HG02588 (cell line): Measurements from ENCODE around the gene PRKCA.
"Not testable (repeated sequence)": the region's sequence is repeated elsewhere in the genome, so short reads cannot be mapped to it uniquely, and the experiment has no call there.

ENCODE experiments used
- ATAC-seq: cut with Tn5 transposase; IDR thresholded peaks from one replicate; pipeline ENCODE4 v1.9.1; 2021; ENCODE audit warnings: mild to moderate bottlenecking, moderate library complexity; ENCODE audit not compliant: unreplicated experiment

PRKCA gene

DNA sequence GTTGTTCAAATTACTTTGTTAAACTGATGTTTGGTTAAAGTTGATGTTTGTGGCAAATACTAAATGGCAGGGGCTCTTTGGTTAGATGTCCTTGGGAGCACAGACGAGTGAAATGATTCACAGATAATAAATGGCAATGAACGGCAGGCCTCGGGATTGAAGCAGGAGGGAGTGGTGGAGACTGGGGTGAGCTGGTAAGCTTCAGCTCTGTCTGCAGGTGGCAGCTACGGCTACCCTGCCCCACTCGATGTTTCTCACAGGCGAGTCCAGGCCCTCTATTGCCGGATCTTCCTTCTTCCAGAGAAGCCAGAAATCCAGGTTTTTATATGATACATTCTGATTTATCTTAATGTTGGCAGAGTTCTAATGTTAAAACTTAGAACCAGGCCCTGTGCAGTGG is 387.8 kb downstream of the PRKCA start:
- no peak for ATAC-seq

DNA sequence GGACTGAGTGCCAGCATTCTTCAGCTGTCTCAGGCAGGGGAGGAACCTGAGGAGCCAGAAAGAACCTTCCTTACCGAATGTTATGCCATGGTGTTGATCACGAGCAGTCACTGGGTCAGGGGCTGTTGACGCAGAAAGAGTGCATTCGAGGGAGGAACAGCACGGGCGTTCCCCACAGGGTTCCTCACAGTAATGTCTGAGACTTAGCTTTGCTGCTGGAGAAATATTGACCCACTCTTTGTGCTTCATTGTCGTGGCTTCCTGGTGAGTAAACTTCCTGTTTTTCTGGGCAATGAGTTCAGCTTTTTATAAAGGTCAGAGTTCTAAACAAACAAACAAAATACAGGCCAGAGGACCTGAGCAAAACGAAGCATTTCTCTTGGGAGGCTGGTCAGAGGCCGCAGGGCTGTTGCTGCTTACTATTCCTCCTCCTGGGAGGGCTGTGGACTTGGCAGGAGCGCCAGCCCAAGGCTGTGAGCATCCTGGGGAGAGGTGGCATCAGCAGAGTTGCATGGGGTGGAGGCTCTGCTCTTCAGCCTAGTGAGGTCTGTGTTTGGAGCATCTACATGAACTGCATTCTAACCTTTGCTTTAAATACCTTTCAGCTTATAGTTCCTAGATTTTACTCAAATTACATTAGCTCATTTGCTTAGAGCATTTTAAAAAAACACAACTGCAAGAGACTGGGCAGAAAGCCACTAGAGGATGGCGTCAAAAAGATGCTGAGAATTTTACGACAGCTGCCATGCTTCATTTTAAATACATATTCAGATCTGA is 389.4 kb downstream of the PRKCA start:
- ATAC-seq = no peak

DNA sequence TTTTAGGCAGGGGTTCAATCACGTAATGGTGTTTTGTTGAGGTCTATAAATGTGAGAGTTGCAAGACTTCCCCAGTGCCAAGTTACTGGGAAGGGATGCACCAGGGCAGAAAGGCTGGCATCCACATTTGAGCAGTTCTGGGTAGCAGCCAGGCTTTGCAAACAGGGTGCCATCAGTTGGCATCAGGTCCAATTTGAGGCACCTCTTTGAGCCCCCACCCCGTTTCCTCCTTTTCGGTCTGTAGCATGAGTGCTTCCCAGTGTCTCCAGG is 389.9 kb downstream of the PRKCA start:
- no peak for ATAC-seq

DNA sequence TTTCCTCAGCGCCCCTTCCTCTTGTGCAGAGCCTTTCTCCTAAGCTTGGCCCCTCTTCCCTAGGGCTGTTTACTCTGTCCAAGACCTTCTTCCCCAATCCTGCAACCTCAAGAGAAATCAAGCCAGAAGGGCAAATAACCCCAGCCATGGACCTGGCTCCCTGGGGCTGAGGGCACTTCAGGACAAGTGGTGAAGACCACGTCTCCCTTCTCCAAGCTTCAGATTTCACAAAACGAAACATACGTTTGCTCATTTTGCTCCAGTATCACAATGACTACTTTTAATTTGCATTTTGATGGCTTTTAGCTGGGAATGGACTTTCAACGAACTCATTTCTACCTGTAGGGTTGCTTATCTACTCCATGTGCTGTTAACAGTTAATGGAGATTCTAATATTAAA is 392.7 kb downstream of the PRKCA start:
- no peak for ATAC-seq

DNA sequence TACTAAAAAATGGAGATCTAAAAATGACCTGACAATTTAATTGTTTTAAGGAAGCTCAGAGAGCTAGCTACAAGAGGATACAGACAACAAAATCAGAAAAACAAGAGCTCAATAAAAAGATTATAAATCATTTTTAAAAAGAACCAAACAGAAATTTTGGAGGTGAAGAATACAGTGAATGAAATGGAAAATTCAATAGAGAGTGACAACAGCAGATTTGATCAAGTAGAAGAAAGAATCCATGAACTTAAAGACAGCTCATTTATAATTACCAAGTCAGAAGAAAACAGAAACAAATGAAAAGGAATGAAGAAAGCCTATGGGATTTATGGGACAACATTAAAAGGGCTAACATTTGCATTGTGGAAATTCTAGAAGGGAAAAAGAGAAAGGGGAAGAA is 395.9 kb downstream of the PRKCA start:
- no peak for ATAC-seq

DNA sequence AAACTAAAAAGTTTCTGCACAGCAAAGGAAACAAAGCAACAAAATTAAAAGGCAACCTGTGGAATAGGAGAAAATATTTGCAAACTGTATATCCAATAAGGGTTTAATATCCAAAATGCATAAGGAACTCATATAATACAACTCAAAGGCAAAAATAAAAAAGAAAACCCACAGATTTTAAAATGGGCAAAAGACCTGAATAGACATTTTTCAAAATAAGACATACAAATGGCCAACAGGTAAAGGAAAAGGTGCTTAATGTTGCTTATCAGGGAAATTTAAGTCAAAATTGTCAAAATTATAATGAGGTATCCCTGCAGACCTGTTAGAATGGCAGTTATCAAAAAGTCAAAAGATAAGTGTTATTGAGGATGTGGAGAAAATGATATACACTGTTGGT is 399.0 kb downstream of the PRKCA start:
- no peak for ATAC-seq

DNA sequence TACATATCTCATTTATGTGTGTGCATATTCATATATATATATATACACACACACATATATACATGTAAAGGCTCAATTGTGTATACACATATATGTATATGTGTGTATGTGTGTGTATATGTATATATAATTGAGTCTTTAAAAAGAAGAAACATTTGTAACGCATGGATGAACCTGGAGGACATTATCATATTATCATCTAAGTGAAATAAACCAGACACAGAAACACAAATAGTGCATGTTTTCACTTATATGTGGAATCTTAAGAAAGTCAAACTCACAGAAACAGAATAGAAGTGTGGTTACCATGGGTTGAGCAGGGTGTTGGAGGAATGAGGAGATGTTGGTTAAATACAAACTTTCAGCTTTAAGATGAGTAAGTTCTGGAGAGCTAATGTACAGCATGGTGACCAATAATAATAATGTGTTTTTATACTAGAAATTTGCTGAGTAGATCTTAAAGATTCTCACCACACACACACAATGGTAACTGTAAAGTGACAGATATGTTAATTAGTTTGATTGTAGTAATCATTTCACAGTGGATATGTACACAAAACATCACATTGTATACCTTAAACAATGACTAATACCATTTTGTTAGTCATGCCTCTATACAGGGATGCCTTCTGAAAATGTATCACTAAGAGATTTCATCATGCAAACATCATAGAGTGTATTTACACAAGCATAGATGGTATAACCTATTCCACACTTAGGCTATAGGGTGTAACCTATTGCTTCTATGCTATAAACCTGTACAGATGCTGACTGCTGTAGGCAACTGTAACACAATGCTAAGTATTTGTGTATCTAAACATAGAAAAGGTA is 399.9 kb downstream of the PRKCA start:
- no peak for ATAC-seq

DNA sequence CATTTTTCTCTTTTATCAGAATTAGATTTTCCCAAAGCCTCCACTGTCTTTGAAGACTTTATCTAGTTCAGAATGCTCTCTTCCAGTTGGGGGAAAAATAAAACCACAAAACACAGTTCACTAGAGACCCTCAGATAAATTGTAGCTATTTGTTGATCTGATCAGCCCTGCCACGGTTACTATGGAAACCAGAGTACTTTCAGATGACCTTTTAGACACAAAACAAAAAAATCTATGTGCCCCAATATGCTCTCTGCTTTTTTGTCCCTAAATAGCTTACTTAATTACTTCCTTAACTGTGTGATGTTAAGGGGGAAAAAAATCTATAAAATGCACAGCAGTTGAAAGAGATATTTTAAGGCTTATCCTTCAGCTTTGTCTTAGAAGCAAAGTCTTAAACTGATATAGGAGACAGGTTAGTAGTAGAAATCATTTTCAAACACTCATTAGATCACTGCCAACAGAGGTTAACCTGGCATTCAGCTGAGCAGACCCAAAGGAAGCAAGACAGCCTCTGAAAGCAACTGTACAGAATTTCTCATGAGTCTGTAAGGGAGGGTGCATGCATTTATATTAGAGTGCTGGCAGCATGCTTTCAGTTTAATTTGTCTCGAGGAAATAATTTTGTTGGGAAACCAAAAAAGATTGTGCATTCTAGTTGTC is 402.6 kb downstream of the PRKCA start:
- no peak for ATAC-seq

DNA sequence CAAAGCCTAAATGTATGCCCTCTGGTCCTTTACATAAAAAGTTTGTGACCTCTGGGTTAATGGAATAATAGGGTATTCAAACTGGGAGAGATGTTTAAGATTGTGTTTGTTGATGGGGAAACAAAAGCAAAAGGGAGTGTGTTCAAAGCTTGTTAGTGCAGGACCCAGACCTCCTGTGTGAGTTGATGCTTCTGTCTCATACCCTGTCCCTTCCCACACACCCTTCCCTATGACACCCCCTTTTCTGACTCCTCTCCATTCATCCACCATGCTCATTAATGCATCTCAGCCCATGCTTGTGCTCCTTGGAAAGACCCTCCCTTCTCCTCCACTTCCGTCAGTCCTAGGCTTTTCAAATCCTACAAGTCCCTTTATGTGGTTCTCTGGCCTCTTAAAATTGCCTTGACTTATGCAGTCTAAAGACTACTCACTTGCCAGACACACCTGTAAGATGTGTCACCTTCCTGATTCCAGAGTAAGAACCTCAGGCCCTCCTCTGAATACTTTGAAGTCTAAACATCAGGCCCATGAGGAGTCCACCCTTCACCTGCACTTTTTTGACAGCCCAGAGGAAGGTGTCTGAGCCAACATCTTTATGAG is 404.5 kb downstream of the PRKCA start:
- no peak for ATAC-seq

DNA sequence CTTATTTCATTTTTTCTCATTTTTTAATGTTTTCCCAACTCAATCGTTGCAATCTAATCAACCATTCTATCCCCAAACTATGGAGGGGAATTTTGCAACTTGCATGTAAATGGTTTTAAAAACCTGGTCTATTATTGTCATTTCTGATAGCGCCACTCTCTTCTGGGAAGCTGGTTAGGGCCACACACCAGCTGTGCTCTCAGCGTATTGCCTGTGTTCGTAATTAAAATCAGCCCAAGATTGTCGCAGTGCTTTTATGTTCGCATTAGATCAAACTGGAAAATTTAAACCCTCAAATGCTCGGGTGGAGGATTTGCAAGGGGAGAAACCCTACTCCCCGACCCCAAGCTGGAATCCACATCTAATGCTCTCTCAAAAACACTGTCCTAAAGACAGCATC is 409.0 kb downstream of the PRKCA start:
- ATAC-seq = no peak

DNA sequence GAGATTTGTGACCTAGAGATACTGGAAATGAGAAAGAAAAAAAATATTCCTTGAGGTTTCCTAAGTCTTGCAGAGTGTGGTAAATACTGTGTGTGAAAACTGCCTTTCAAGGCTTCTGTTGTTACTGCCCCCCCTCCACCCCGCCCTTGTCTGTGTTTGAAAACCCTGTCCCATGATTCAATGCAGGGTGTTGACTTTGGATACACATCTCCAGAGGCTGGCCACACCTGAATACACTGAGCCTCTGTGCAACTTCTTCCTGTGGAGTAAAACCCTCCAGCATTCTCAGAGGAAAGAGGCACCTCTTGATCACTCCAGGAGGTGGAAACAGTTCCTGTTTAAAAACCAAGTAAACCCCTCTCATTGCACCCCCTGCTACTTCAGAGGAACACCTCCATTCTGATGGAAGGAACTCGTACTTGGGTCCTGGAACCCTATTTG is 409.5 kb downstream of the PRKCA start:
- ATAC-seq = no peak

DNA sequence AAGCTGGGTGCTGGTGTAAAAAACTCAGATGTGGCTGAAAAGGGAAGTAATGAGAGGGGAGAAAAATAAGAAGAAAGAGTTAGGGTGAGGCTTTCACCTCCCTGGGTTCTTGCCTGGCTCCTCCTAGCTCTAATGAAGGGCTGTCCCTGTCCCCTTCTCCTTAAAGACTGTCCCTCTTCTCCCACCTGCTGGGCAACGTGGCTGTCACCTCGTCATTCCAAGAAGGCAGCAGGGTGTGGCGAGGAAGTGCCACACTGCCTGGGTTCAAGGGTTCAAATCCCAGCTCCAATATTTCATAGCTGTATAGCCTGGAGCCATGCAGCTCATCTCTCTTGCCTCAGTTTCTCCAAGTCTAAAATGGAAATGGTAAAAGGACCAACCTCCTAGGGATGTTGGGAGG is 410.0 kb downstream of the PRKCA start:
- ATAC-seq = no peak

DNA sequence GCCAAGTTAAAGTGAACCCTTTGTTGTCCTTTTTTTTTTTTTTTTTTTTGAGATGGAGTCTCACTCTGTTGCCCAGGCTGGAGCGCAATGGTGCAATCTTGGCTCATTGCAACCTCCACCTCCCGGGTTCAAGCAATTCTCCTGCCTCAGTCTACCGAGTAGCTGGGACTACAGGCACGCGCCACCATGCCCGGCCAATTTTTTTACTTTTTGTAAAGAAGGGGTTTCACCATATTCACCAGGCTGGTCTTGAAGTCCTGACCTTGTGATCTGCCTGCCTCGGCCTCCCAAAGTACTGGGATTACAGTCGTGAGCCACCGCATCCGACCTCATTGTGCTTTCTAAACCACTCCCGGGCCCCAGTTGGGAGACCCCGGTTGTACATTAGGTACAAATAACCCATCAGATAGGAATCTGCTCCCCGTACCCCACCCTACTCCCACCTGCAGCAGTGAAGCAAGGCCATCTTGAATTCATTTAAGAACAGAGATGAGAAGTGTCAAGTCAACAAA is 410.7 kb downstream of the PRKCA start:
- not testable (repeated sequence) for ATAC-seq

DNA sequence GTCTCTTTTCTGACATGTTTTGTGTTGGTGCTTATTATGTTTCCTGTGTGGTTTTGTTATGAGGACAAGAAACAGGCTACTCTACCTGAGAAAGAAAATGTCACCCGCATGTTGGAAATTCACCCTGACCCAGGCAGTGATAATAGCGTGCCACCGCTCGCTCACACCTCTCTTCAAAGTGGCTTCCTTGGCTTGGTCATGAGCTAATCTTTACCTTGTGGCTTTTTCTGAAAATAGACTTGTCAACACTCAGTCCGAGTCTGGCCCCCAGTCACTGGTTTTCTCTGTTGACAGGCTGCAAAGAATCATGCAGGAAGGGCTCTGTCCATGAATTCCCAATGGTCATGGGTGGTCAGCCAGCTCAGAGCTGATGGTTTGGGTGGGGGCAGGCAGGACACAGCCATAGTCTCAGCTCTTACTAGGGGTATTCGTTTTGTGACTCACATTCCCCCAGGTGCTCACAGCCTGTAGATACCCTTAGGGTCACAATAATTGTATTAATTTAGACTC is 411.2 kb downstream of the PRKCA start:
- peak; percentile 64 for ATAC-seq

DNA sequence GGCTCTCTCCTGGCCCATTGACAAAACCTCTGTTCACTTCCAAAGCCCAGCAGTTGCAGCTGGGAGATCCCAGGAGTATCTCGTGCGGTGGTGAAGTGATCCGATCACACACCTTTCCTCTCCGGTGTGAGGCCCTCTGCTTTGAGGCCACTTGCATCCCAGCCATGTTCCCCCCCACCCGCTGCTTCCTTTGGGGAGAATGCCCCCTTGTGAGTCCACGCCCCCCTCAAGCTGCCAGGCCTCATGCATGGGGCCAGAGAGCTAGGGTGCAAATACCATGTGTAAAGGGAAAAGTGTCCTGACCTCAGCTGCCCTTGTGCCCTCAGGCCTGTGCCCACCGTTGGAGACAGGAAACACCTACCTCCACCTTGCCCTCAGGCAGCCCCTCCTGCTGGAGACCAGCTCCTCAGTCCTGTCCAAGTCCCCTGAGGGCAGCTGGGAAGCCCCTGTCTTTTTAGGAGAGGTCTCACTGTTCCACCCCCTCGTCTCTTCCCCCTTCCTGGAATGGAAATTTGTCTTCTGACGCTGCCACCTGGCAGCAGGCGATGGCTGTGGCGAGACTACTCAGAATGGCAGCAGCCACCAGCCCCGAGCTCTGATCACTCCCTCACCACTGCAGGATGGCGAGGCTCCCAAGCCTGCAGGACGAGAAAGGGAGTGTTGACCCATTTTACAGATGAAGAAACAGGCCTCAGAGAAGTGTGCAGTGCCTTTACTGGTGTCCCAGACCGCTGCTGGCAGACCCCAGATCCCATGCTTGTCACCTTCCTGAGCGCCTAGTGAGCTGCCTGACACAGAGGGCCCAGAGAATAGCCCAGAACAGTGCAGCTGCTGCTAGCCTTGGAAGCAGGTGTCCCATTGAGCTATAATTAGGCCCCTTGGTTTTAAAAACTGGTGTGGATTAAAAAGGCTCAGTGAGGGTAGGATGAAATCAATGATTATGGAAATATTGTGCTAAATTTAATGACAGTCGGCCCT is 411.9 kb downstream of the PRKCA start:
- no peak for ATAC-seq

DNA sequence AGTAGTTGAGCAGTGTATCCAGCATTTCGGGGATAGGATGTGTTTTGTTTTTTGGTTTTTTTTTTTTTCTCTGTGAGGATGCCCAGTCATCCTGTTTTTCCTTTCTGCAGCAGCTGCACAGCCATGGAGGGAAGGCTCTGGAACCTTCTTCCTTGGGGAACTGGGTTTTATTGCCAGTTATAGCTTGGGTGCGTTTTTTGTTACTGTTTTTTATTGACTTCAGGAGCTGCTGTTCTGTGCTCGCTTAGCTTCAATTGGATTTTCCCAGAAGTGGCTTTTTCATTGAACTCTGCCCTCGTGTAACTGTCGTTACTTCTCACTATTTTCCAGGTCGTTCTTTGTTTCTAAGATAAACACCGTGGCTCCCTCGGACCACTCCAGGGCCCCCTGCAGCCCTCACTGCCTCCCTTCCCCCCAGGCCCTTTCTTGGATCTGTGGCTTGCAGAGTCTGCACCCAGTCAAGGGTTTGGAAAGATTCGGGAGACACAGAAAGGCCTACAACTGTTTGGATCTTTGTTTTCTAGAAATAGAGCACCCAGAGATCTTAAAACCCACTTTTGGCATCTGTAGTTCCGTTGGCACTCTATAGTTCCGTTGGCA is 412.8 kb downstream of the PRKCA start:
- ATAC-seq = no peak

DNA sequence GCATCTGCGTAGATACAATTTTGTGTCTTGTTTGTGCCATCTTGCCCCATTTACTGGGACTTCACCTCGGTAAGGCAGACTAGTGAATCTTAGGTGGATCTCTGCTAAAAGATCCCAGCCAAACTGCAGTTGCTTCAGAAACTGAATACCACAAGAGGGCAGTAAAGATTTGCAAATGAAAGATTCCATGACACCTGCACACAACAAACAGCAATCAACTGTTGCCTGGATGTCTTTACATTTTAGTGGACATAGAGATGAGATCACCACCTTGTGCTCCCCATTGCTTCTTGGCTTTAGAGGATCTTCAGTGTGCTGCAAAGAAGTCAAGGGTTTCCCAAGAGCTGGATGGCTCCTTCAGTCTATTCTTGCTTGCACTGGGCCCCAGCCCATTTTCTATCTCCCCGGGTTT is 413.3 kb downstream of the PRKCA start:
- no peak for ATAC-seq

DNA sequence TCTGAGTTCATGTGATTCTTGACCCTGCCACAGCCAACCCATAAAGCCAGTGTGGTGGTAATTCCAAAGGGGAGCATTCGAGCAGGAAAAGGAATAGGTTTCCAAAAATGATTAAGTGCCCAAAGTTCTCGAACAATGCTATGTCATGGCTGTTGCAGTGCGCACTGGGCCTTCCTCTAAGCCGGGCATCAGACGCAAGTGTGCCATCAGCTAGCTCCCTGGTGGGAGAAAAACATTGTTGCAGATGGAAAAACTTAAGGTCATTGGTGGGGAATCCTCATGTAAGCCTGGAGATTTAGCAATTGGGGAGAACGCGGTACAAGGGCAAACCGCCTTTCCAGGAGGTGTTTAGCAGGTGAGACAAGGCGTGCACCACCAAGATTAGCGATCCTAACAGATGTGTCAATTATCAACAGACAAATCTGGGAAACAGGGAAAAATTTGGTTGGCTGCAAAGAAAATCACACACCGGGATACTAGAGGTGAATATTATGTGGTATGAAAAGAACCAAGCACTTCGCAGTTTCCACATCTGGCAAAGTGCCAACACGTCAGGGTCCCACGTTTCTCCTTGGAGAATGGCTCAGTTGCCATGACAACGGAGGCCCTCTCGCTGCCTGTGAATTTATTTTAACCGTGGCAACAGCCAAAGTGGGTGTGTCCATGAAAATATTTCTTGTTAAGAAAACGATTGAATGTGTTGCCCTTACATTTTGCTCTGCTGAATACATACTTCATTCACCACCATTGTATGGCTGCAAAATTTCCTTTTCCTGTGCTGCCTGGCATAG is 414.0 kb downstream of the PRKCA start:
- ATAC-seq = no peak

DNA sequence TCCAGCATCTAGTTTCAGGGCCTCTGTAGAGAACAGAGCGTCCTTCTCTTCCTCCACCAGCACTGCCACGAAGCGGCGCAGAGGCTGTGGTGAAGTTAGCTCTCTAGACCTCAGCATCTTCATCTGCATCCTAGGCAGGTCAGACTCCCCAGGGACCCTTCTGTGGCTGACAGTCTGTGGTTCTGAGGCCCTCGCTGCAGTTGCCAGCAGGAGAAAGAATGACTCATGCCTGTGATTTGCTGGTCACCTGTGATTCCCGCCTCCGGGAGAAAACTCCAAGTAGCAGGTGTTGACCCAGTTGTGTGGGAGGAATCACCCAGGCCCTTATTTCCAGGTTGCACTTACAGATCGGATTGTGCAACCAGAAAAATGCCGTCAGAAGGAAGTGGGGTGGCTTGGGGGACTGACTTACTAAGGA is 415.2 kb downstream of the PRKCA start:
- peak; percentile 67 for ATAC-seq
